ENCODE results near the gene FAM240A. TPM values are rescaled to one million over a fixed set of nuclear protein-coding genes. Genes with fewer than 3 reads are reported as not detected.
A peak's percentile ranks its signal among the peaks of the same experiment; 100 is the strongest.

The FAM240A gene
- total RNA-seq, 1 experiment from 2014 or later: not detected

DNA sequence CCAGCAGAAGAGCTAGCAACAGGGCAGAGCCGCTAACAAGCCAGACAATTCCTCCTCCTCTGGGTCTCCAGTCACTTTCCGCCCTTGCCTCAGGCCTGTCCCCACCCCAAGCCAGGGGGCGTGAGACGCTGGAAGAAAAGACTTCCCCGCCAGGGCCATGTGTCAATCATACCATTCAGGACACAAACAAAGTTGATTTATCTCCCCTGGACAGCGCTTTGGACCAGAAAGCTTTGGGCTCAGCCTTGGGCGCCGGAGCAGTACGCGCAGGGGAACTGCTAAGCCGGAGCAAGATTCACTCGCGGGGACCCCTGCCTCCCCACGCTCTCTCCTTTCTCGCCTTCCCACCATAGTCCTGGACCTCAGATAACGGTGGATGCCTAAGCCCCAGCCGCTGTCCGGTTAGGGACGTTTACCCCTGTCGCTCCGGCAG lies 46.7 kb upstream of the FAM240A start:
- no peaks in the 10 kb centered on the region for H3K36me3 Mint-ChIP-seq (ENCODE audit: insufficient read depth, unreplicated experiment)
- no peaks in the 10 kb centered on the region for H3K27me3 ChIP-seq (replicated peaks; ENCODE audit: control insufficient read depth, insufficient read depth, low read length)
- CTCF ChIA-PET: no interaction called here
- POLR2A ChIA-PET: no interaction called here
- H3K36me3 ChIP-seq (ENCODE audit: control insufficient read depth, insufficient read depth, low read length): no peaks in the 10 kb centered on the region
- H3K27ac Mint-ChIP-seq (ENCODE audit: unreplicated experiment): no peak overlapping the region
- no peaks in the 10 kb centered on the region for H3K9me3 Mint-ChIP-seq (ENCODE audit: unreplicated experiment)
- no peaks in the 10 kb centered on the region for H3K4me1 Mint-ChIP-seq (ENCODE audit: low read depth, unreplicated experiment)
- TF ChIP-seq, protein P1, sequence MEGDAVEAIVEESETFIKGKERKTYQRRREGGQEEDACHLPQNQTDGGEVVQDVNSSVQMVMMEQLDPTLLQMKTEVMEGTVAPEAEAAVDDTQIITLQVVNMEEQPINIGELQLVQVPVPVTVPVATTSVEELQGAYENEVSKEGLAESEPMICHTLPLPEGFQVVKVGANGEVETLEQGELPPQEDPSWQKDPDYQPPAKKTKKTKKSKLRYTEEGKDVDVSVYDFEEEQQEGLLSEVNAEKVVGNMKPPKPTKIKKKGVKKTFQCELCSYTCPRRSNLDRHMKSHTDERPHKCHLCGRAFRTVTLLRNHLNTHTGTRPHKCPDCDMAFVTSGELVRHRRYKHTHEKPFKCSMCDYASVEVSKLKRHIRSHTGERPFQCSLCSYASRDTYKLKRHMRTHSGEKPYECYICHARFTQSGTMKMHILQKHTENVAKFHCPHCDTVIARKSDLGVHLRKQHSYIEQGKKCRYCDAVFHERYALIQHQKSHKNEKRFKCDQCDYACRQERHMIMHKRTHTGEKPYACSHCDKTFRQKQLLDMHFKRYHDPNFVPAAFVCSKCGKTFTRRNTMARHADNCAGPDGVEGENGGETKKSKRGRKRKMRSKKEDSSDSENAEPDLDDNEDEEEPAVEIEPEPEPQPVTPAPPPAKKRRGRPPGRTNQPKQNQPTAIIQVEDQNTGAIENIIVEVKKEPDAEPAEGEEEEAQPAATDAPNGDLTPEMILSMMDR (IDR thresholded peaks at IDR 0.05; ENCODE audit: insufficient read depth in 1 of 2, low read depth in 1 of 2, low read length in 1 of 2, severe bottlenecking in 1 of 2, unreplicated experiment in 1 of 2): peak in 1 of 2 experiments; percentile 4
- H3K4me3 Mint-ChIP-seq (ENCODE audit: unreplicated experiment): peak overlapping the region; percentile 62
- BruUV-seq (replicated peaks): no TSS peak
- H3K9me3 ChIP-seq: no peaks in the 10 kb centered on the region
- intact Hi-C loops (cut with micrococcal nuclease; ENCODE audit: unreplicated experiment): no loop called here
- no peak for DNase-seq
- no peaks in the 10 kb centered on the region for H3K27me3 Mint-ChIP-seq (ENCODE audit: insufficient read depth, unreplicated experiment)
- H3K4me1 ChIP-seq: no peaks in the 10 kb centered on the region
- H3K4me3 ChIP-seq (ENCODE audit: low read depth, low read length): peak overlapping the region; percentile 15; the same call in 1 of the 2 replicates

DNA sequence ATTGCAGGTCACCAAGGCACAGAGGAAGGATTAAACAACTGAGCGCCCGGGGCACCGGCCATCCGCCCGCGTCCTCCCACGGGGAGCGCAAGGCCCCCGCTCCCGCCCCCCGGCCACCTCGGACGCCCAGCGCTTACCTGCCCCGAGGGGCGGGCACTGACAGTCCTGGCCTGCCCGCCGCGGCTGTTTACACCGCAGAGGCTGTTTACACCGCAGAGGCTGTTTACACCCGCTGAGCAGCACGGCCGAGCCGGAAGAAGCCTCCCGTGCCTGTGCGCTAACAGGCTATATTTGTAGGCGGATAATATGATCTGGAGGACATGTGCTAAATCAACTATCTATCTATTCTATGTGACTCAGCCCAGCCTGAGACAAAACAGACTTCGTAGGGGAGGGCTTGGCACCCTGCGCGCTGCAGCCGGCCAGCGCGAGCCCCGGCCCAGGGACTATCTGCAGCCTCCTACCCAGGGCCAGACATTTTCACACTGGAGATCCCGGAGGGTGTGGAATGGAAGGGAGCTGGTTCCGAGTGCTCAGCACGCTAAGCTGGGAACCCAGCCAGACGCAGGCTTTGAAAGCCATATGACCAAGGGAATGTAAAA lies 46.2 kb upstream of the FAM240A start, which contains the start of gene LRRC2:
TSS of gene LRRC2 (minus strand) at position 263 of the 602 bp plus-strand sequence. CDS start 14,711 bp downstream, outside the sequence.
- POLR2A ChIA-PET: no interaction called here
- H3K36me3 Mint-ChIP-seq (ENCODE audit: insufficient read depth, unreplicated experiment): no peaks in the 10 kb centered on the region
- TF ChIP-seq, protein P1 (IDR thresholded peaks at IDR 0.05; ENCODE audit: insufficient read depth in 1 of 2, low read depth in 1 of 2, low read length in 1 of 2, severe bottlenecking in 1 of 2, unreplicated experiment in 1 of 2): no peak
- Histone ChIP-seq H3K36me3 (ENCODE audit: control insufficient read depth, insufficient read depth, low read length) (no peaks in the 10 kb centered on the region), H3K27me3 (replicated peaks; ENCODE audit: control insufficient read depth, insufficient read depth, low read length) (no peaks in the 10 kb centered on the region), H3K4me1 (no peaks in the 10 kb centered on the region), H3K9me3 (no peaks in the 10 kb centered on the region), H3K4me3 (ENCODE audit: low read depth, low read length) (peak within 1 kb of the TSS; percentile 15)
- CTCF ChIA-PET: no interaction called here
- H3K4me3 Mint-ChIP-seq (ENCODE audit: unreplicated experiment): peak within 1 kb of the TSS; percentile 62
- no peak within 1 kb of the TSS for H3K27ac Mint-ChIP-seq (ENCODE audit: unreplicated experiment)
- no peak for DNase-seq
- no peaks in the 10 kb centered on the region for H3K27me3 Mint-ChIP-seq (ENCODE audit: insufficient read depth, unreplicated experiment)
- H3K4me1 Mint-ChIP-seq (ENCODE audit: low read depth, unreplicated experiment): no peaks in the 10 kb centered on the region
- no peaks in the 10 kb centered on the region for H3K9me3 Mint-ChIP-seq (ENCODE audit: unreplicated experiment)
- intact Hi-C loops (cut with micrococcal nuclease; ENCODE audit: unreplicated experiment): no loop called here
- no TSS peak for BruUV-seq (replicated peaks)

DNA sequence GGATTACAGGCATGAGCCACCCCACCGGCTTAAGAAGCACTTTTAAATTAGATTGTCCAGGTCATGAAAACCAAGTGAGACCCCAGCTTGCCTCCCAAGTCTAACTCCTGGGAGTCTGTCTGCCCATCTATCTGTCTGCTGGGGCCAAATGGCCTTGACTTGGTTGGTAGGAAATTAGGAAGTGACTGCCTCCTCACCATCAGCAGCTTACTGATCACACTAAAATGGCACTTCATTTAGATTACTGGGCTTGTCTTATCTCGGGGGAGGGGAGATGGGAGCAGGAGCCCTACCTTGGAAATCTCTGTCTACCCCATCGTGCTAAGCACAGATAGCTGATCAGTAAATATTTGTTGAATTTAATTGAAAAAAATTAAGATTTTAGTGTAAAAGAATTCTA lies 40.6 kb upstream of the FAM240A start:
- intact Hi-C loops (cut with micrococcal nuclease; ENCODE audit: unreplicated experiment): no loop called here
- Mint-ChIP-seq H3K36me3 (ENCODE audit: insufficient read depth, unreplicated experiment) (no peaks in the 10 kb centered on the region), H3K4me3 (ENCODE audit: unreplicated experiment) (no peak overlapping the region), H3K27me3 (ENCODE audit: insufficient read depth, unreplicated experiment) (no peaks in the 10 kb centered on the region), H3K27ac (ENCODE audit: unreplicated experiment) (no peak overlapping the region), H3K9me3 (ENCODE audit: unreplicated experiment) (no peaks in the 10 kb centered on the region), H3K4me1 (ENCODE audit: low read depth, unreplicated experiment) (no peaks in the 10 kb centered on the region)
- Histone ChIP-seq H3K4me3 (ENCODE audit: low read depth, low read length) (no peak overlapping the region), H3K36me3 (ENCODE audit: control insufficient read depth, insufficient read depth, low read length) (no peaks in the 10 kb centered on the region), H3K4me1 (peaks cover 25% of the 10 kb centered on the region), H3K27me3 (replicated peaks; ENCODE audit: control insufficient read depth, insufficient read depth, low read length) (no peaks in the 10 kb centered on the region), H3K9me3 (no peaks in the 10 kb centered on the region)
- POLR2A ChIA-PET: no interaction called here
- BruUV-seq (replicated peaks): no TSS peak
- DNase-seq: no peak
- TF ChIP-seq, protein P1 (IDR thresholded peaks at IDR 0.05; ENCODE audit: insufficient read depth in 1 of 2, low read depth in 1 of 2, low read length in 1 of 2, severe bottlenecking in 1 of 2, unreplicated experiment in 1 of 2): no peak
- CTCF ChIA-PET: interaction anchor here (1.5 kb wide), 1 partner anchor 13 kb away, joined by 6 read pairs; no protein-coding TSS in a partner anchor
